ENCODE data around the gene PIKFYVE.

Gene PIKFYVE

DNA sequence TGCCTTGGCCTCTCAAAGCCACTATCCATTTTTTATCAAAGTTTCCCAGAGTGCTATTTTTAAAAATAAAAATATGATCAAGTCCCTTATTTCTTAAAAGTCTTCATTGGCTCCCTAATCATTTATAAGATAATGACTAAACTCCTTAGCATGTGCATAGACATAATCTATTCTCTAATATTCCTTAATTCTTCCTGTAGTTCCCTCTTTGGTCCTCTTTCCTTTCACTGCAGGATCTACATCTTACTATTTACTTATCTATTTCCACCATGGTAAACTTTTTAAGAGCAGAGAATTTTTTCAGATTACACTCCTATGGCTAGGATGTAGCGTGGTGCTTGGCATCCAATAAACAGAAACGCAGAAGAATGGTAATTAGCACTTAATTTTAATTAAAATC, 30.2 kb upstream of the PIKFYVE start:
- DNase-seq (ENCODE audit: low read depth in 2 of 2): no peak
- H3K4me3 ChIP-seq (replicated peaks in 1 of 2; ENCODE audit: low read depth in 2 of 2, low read length in 2 of 2): no peak overlapping the region
- TF ChIP-seq, protein P1, sequence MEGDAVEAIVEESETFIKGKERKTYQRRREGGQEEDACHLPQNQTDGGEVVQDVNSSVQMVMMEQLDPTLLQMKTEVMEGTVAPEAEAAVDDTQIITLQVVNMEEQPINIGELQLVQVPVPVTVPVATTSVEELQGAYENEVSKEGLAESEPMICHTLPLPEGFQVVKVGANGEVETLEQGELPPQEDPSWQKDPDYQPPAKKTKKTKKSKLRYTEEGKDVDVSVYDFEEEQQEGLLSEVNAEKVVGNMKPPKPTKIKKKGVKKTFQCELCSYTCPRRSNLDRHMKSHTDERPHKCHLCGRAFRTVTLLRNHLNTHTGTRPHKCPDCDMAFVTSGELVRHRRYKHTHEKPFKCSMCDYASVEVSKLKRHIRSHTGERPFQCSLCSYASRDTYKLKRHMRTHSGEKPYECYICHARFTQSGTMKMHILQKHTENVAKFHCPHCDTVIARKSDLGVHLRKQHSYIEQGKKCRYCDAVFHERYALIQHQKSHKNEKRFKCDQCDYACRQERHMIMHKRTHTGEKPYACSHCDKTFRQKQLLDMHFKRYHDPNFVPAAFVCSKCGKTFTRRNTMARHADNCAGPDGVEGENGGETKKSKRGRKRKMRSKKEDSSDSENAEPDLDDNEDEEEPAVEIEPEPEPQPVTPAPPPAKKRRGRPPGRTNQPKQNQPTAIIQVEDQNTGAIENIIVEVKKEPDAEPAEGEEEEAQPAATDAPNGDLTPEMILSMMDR (IDR thresholded peaks at IDR 0.05; ENCODE audit: low read depth, low read length): no peak

DNA sequence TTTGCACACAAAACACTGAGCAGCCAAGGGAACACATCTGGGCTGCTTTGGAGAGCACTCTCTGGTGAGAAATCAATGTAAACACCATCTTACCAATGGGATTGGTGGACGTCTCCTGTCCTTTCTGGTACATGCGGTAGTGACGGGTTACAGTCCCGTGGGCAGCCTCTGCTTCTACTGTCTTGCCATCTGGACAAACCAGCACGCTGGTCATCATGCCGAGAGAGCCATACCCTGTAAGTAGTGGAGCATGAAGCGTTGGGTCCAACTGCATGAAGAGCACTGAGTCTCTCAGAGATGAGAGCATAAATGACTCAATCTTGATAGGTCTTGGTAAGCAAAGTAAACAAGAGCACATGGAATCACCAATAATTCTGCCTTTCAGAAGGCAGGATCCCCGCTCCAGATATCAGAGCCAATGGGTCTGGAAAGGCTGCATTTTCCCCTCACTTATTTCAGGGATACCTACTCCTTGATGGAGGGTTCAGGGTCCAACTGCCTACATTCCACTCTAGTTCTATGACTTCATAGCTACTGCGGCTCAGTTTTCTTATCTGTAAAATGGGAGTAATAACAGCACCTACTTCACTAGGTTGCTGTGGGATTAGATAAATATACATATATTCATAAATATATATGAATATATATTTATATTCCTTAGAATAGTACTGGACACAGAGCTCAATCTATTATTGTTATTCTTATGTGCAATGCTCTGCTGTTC, 26.1 kb upstream of the PIKFYVE start:
- TF ChIP-seq, protein P1 (IDR thresholded peaks at IDR 0.05; ENCODE audit: low read depth, low read length): no peak
- H3K4me3 ChIP-seq (replicated peaks in 1 of 2; ENCODE audit: low read depth in 2 of 2, low read length in 2 of 2): no peak overlapping the region
- no peak for DNase-seq (ENCODE audit: low read depth in 2 of 2)

DNA sequence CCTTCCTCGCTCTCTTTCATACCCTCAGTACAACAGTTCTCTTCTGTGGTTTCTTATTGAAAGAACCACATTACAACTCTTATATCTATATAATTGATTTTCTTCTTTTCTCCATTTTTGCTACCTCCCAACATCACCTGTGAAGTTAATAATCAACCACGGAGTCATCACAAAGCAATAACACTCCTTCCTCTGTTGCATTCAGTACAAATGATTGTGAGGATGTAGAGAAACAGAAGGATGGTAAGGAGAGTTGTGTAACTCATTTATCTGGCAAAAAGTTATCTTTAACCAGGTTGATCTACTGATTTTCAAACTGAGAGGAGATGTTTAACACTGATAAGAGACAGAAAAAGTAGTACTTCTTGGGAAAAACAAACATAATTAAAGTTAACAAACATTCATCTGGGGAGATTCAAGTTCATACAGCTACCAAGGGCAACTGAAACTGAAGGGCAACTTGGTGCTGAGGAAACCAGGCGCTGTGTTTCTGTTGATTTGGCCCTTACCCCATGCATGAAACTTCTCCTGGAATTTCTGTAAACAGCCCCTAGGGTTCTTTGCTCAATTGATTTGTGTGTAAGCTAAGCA, 25.3 kb upstream of the PIKFYVE start:
- H3K4me3 ChIP-seq (replicated peaks in 1 of 2; ENCODE audit: low read depth in 2 of 2, low read length in 2 of 2): no peak overlapping the region
- DNase-seq (ENCODE audit: low read depth in 2 of 2): no peak
- TF ChIP-seq, protein P1 (IDR thresholded peaks at IDR 0.05; ENCODE audit: low read depth, low read length): no peak

DNA sequence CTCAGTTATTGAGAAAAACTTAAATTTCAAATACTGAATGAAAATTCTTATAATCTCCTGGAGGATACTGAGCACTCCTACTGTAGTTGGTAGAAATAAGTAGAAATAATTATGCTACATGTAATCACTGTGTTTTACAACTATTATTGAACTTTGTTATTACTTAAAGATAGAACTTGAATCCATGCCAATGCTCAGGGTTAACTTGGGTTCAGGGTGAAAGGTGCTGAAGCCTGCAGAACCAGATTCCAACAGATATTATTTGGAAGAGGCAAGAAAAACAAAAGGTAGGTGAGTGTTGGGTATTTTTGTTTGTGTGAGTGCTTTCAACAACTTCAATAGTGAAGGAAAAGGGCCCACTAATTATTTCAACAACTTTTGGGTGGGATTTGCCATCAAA, 21.6 kb upstream of the PIKFYVE start:
- no peak overlapping the region for H3K4me3 ChIP-seq (replicated peaks in 1 of 2; ENCODE audit: low read depth in 2 of 2, low read length in 2 of 2)
- TF ChIP-seq, protein P1 (IDR thresholded peaks at IDR 0.05; ENCODE audit: low read depth, low read length): no peak
- no peak for DNase-seq (ENCODE audit: low read depth in 2 of 2)

DNA sequence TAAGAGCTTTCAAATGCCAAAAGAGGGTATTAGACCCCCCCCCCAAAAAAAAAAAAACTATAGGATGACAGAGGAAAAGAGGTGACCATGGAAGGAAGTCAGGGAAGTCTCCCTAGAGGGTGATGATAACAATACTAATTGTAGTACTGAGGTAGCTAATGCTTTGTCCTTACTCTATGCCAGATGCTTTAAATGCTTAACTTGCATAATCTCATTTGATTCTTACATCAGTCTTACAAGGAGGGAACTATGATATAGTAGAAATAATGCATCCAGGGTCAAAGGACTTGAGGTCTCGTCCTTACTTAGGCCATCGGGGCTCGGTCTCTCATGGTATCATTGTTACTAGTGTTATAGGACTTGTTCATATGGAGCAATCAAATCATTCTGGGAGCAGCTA, 20.3 kb upstream of the PIKFYVE start:
- TF ChIP-seq, protein P1 (IDR thresholded peaks at IDR 0.05; ENCODE audit: low read depth, low read length): no peak
- no peak for DNase-seq (ENCODE audit: low read depth in 2 of 2)

DNA sequence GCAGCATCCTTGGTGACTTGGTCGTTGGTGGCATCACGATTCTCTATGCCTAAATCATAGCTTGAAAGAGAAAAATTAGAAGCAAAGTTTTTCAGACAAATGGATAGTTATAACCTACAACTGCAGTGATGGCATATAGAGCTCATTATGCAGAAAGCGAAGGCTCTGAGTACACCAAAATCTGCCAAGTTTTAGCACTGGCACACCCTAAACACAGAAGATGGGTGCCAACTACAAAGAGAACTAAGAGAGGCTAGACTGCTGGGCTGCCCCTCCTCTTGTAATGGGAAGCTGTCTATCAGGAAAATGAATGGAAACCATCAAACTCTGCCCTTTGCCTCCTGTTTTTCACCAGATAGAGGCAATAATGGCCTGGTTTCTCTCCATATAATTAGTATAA, 17.5 kb upstream of the PIKFYVE start:
- H3K4me3 ChIP-seq (replicated peaks in 1 of 2; ENCODE audit: low read depth in 2 of 2, low read length in 2 of 2): no peak overlapping the region
- no peak for DNase-seq (ENCODE audit: low read depth in 2 of 2)
- TF ChIP-seq, protein P1 (IDR thresholded peaks at IDR 0.05; ENCODE audit: low read depth, low read length): no peak

More for the DNA sequence above, 20.3 kb upstream of the PIKFYVE start:
- H3K4me3 ChIP-seq (replicated peaks in 1 of 2; ENCODE audit: low read depth in 2 of 2, low read length in 2 of 2): no peak overlapping the region
